H1 (cell line): ENCODE data around the gene NTNG2. TPM values are rescaled to one million over a fixed set of nuclear protein-coding genes. Genes with fewer than 3 reads are reported as not detected.

Experiments used
- CTCF ChIA-PET: fragments of 300-600 bp; sonication (Branson Sonifier 250); formaldehyde crosslinking; loops from one replicate; lab custom pipeline; 2021; ENCODE audit not compliant: partially characterized antibody; lab: Charles Lee
- POLR2A ChIA-PET: fragments of 300-600 bp; sonication (Branson Sonifier 250); formaldehyde crosslinking; loops from one replicate; lab custom pipeline; 2021; ENCODE audit warnings: inconsistent platforms; ENCODE audit not compliant: partially characterized antibody; lab: Charles Lee
- DNase-seq, 2 experiments: peaks; one replicate each; pipeline versions ENCODE4 v3.0.0 to v3.0.0-alpha.2; 2010 to 2022; ENCODE audit warnings: low spot score in 2 of 2, low read depth in 1 of 2, mixed read lengths in 1 of 2
- FAIRE-seq: peaks from 2 replicates; lab custom pipeline; 2011; peaks lifted over from hg19 to GRCh38; lab: Jason Lieb, UNC
- H2AFZ ChIP-seq: 2 replicates; pipeline ENCODE4 v1.8.1; 2012; ENCODE audit warnings: low read length, inconsistent platforms
- H2AK5ac ChIP-seq: 2 replicates; pipeline ENCODE4 v1.6.1; 2013; ENCODE audit warnings: low read depth, low read length
- H2BK120ac ChIP-seq: replicated peaks from 2 replicates; pipeline ENCODE3; 2013; ENCODE audit warnings: low read depth, low read length, inconsistent platforms
- H2BK12ac ChIP-seq: 2 replicates; pipeline ENCODE4 v1.6.1; 2013; ENCODE audit warnings: low read depth, low read length
- H2BK15ac ChIP-seq: 2 replicates; pipeline ENCODE4 v1.6.1; 2013; ENCODE audit warnings: low read length
- H2BK20ac ChIP-seq: 2 replicates; pipeline ENCODE4 v1.6.1; 2013; ENCODE audit warnings: low read length
- H2BK5ac ChIP-seq: 2 replicates; pipeline ENCODE4 v1.6.1; 2013; ENCODE audit warnings: low read depth, low read length
- H3K14ac ChIP-seq: 2 replicates; pipeline ENCODE4 v1.6.1; 2013; ENCODE audit warnings: inconsistent platforms; ENCODE audit not compliant: insufficient read length
- H3K18ac ChIP-seq: 2 replicates; pipeline ENCODE4 v1.6.1; 2013; ENCODE audit warnings: low read length; ENCODE audit errors: extremely low read depth
- H3K23ac ChIP-seq: 2 replicates; pipeline ENCODE4 v1.6.1; 2013; ENCODE audit warnings: inconsistent platforms; ENCODE audit not compliant: insufficient read length
- H3K23me2 ChIP-seq: 2 replicates; pipeline ENCODE4 v1.6.1; 2013; ENCODE audit warnings: low read depth, low read length
- H3K27ac ChIP-seq: 2 replicates; pipeline ENCODE4 v1.6.1; 2011; ENCODE audit warnings: low read depth, low read length, inconsistent platforms
- H3K27me3 ChIP-seq, 4 experiments: replicated peaks in 1 of 4; 1 replicate in 1 of 4; 2 replicates in 3 of 4; pipeline versions ENCODE4 v1.6.1 to v1.8.1; 2011 to 2013; ENCODE audit warnings: low read length in 3 of 4, mild to moderate bottlenecking in 3 of 4, inconsistent platforms in 2 of 4, mixed read lengths in 2 of 4, moderate library complexity in 1 of 4; ENCODE audit not compliant: control insufficient read depth in 3 of 4, insufficient read depth in 3 of 4; ENCODE audit errors: extremely low read depth in 1 of 4
- H3K36me3 ChIP-seq, 4 experiments: 2 replicates each; pipeline versions ENCODE4 v1.6.1 to v1.8.1; 2011 to 2013; ENCODE audit warnings: mild to moderate bottlenecking in 4 of 4, low read length in 3 of 4, moderate library complexity in 2 of 4, control low read depth in 1 of 4, inconsistent platforms in 1 of 4; ENCODE audit not compliant: insufficient read depth in 4 of 4, control insufficient read depth in 2 of 4
- H3K4ac ChIP-seq: replicated peaks from 2 replicates; pipeline ENCODE3; 2013; ENCODE audit warnings: low read length, low read depth, mixed read lengths, inconsistent platforms; ENCODE audit not compliant: insufficient read length
- H3K4me1 ChIP-seq, 4 experiments: replicated peaks in 1 of 4; 1 replicate in 1 of 4; 2 replicates in 3 of 4; pipeline versions ENCODE4 v1.6.1 to v1.8.1; 2011 to 2013; ENCODE audit warnings: low read length in 3 of 4, inconsistent platforms in 2 of 4, mixed read lengths in 1 of 4; ENCODE audit not compliant: insufficient read depth in 4 of 4, control insufficient read depth in 3 of 4
- H3K4me2 ChIP-seq, 2 experiments: 2 replicates each; pipeline versions ENCODE4 v1.6.1 to v1.8.1; 2011 to 2013; ENCODE audit warnings: low read depth in 2 of 2, low read length in 2 of 2, control low read depth in 1 of 2, inconsistent platforms in 1 of 2, mild to moderate bottlenecking in 1 of 2; ENCODE audit not compliant: insufficient read depth in 1 of 2
- H3K4me3 ChIP-seq, 4 experiments: fragments of 200-600, 300-600 bp in 1 of 4; sonication (generic), shearing (Covaris generic), sonication (Bioruptor Twin) in 1 of 4; 2 replicates each; pipeline versions ENCODE4 v1.5.1 to v1.8.1; 2011 to 2016; ENCODE audit warnings: low read length in 4 of 4, low read depth in 3 of 4, control low read depth in 2 of 4, inconsistent platforms in 2 of 4, mild to moderate bottlenecking in 2 of 4, mixed read lengths in 1 of 4, moderate library complexity in 1 of 4; ENCODE audit not compliant: insufficient read depth in 2 of 4; ENCODE audit errors: extremely low read depth in 1 of 4
- H3K56ac ChIP-seq: replicated peaks from 2 replicates; pipeline ENCODE3; 2013; ENCODE audit warnings: low read depth, mild to moderate bottlenecking, mixed read lengths, low read length, inconsistent platforms; ENCODE audit not compliant: insufficient read length
- H3K79me1 ChIP-seq: 2 replicates; pipeline ENCODE4 v1.6.1; 2013; ENCODE audit warnings: low read depth, low read length, control low read depth
- H3K79me2 ChIP-seq, 2 experiments: 2 replicates each; pipeline versions ENCODE4 v1.6.1 to v1.8.1; 2012 to 2013; ENCODE audit warnings: low read length in 2 of 2, mild to moderate bottlenecking in 2 of 2, inconsistent platforms in 1 of 2; ENCODE audit not compliant: insufficient read depth in 2 of 2, control insufficient read depth in 1 of 2
- H3K9ac ChIP-seq, 4 experiments: replicated peaks in 1 of 4; 1 replicate in 1 of 4; 2 replicates in 3 of 4; pipeline versions ENCODE4 v1.6.1 to v1.8.1; 2011 to 2013; ENCODE audit warnings: low read depth in 3 of 4, low read length in 3 of 4, control low read depth in 2 of 4, mild to moderate bottlenecking in 2 of 4, moderate library complexity in 2 of 4, inconsistent platforms in 1 of 4; ENCODE audit errors: extremely low read depth in 1 of 4
- H3K9me3 ChIP-seq, 2 experiments: 2 replicates each; pipeline versions ENCODE4 v1.6.1 to v1.8.1; 2012 to 2013; ENCODE audit warnings: mild to moderate bottlenecking in 2 of 2, moderate library complexity in 2 of 2, control low read depth in 1 of 2, inconsistent platforms in 1 of 2, low read depth in 1 of 2, low read length in 1 of 2, mixed read lengths in 1 of 2; ENCODE audit not compliant: insufficient read depth in 2 of 2
- H4K20me1 ChIP-seq, 2 experiments: replicated peaks in 1 of 2; 2 replicates each; pipeline versions ENCODE3 to v1.8.1; 2011 to 2013; ENCODE audit warnings: inconsistent platforms in 2 of 2, low read length in 2 of 2, mild to moderate bottlenecking in 1 of 2; ENCODE audit not compliant: insufficient read depth in 2 of 2, control insufficient read depth in 1 of 2
- H4K5ac ChIP-seq: 2 replicates; pipeline ENCODE4 v1.6.1; 2013; ENCODE audit warnings: low read length, low read depth, mixed read lengths, inconsistent platforms; ENCODE audit not compliant: insufficient read length
- H4K8ac ChIP-seq: 2 replicates; pipeline ENCODE4 v1.8.0; 2013; ENCODE audit warnings: mild to moderate bottlenecking, moderate library complexity, low read length, inconsistent platforms; ENCODE audit not compliant: insufficient read depth; ENCODE audit errors: extremely low read depth
- H4K91ac ChIP-seq: replicated peaks from 2 replicates; pipeline ENCODE3; 2013; ENCODE audit warnings: low read length, mixed read lengths, inconsistent platforms; ENCODE audit not compliant: insufficient read length
- BACH1 ChIP-seq: IDR thresholded peaks from 2 replicates; pipeline ENCODE4 v1.6.1; 2012; ENCODE audit warnings: low read length, improper control_type of control experiment
- CREB1 ChIP-seq: IDR thresholded peaks from 2 replicates; pipeline ENCODE4 v1.6.1; 2012; ENCODE audit warnings: inconsistent platforms
- CTBP2 ChIP-seq: IDR thresholded peaks from 2 replicates; pipeline ENCODE4 v1.7.0; 2011; ENCODE audit warnings: borderline replicate concordance, mild to moderate bottlenecking, moderate library complexity, mixed read lengths, low read length; ENCODE audit not compliant: insufficient read depth, insufficient read length
- HDAC6 ChIP-seq: IDR thresholded peaks from one replicate; pipeline ENCODE4 v1.7.1; 2012; ENCODE audit warnings: low read depth, mild to moderate bottlenecking, inconsistent platforms, low read length, moderate library complexity
- POU5F1 ChIP-seq: IDR thresholded peaks from 2 replicates; pipeline ENCODE4 v1.6.1; 2011; ENCODE audit warnings: low read depth, mild to moderate bottlenecking, low read length, moderate library complexity
- SUZ12 ChIP-seq: fragments of 200-600 bp; sonication (generic); IDR thresholded peaks from 2 replicates; pipeline ENCODE4 v1.6.1; 2012; ENCODE audit warnings: mild to moderate bottlenecking, inconsistent platforms, low read length, moderate library complexity, mixed read lengths
- WGBS, 2 experiments: shearing (Covaris generic) in 1 of 2; methylation state at CpG; one replicate each; pipeline versions ENCODE4 v1.1.6 to v1.1.7; 2013 to 2015; ENCODE audit warnings: low lambda C conversion rate in 2 of 2, mixed read lengths in 2 of 2, inconsistent platforms in 1 of 2, low coverage in 1 of 2, missing lambda C conversion rate in 1 of 2; ENCODE audit not compliant: insufficient replicate concordance in 2 of 2, insufficient coverage in 1 of 2, insufficient read length in 1 of 2; ENCODE audit errors: extremely low coverage in 1 of 2, missing lambda C conversion rate in 1 of 2; 5-methylcytosine and 5-hydroxymethylcytosine counted together
- polyA plus RNA-seq, 7 experiments: library from polyadenylated mRNA; depleted of rRNA in 3 of 7; stranded (reverse) in 5 of 7; unstranded in 2 of 7; fragments of >200 nt in 5 of 7; fragments of 200-250 nt in 2 of 7; gene quantifications; 1 replicate in 5 of 7; 2 replicates in 1 of 7; 4 replicates in 1 of 7; pipeline versions ENCODE4 v1.2.1 to v1.2.3, GENCODE V29; 2011 to 2013; ENCODE audit warnings: missing spikeins in 2 of 7, mixed read lengths in 2 of 7
- total RNA-seq: library from RNA; stranded (reverse); fragmentation: NEBNext Ultra II Directional; extraction: Animal tissue kit (Norgen Biotek cat#: 25700); gene quantifications from 2 replicates; pipeline ENCODE4 v1.2.1, GENCODE V29; 2021
- TF ChIP-seq, protein P1 (sequence below): IDR thresholded peaks from 2 replicates; pipeline ENCODE4 v1.6.1; 2012; ENCODE audit warnings: inconsistent platforms
- TF ChIP-seq, protein P2 (sequence below): IDR thresholded peaks from 2 replicates; pipeline ENCODE4 v1.6.1; 2011; ENCODE audit warnings: low read length, improper control_type of control experiment

NTNG2 gene
- total and polyA plus RNA-seq, 2 of the 8 experiments (the other 6 are each of a cell fraction or from before 2014, with no cell fraction given), result 1.4 to 1.5 TPM

GRCh38 chr9:132201139-132201538 lies 39.3 kb downstream of the NTNG2 start:
- H3K23ac ChIP-seq, result no peak overlapping the region
- FAIRE-seq, result no peak

More at GRCh38 chr9:132201139-132201538, 39.3 kb downstream of the NTNG2 start:
- Histone ChIP-seq H3K56ac (no peak overlapping the region), H3K79me2 (no peaks in the 10 kb centered on the region), H4K5ac (no peak overlapping the region), H3K23me2 (no peaks in the 10 kb centered on the region), H2BK15ac (no peak overlapping the region), H3K18ac (no peak overlapping the region), H3K4me2 (no peak overlapping the region), H3K4me3 (no peak overlapping the region), H2BK20ac (no peak overlapping the region), H4K91ac (no peak overlapping the region), H4K20me1 (no peaks in the 10 kb centered on the region), H4K8ac (no peak overlapping the region), H3K9ac (no peak overlapping the region), H3K14ac (no peak overlapping the region), H2BK12ac (0 out of 2 replicates have a peak overlapping the region, but pooled peaks have one; percentile 9), H3K36me3 (no peaks in the 10 kb centered on the region)
- WGBS, 2 experiments, result 93% methylated on average over 12 of the region's 12 CpGs; no CpG with 5 or more reads in 1 of the 2 experiments
- CTCF ChIA-PET, result interaction anchor here (0.6 to 2.4 kb wide), 5 partner anchors 16 to 1405 kb away, joined by 3 to 5 read pairs (median 3); no protein-coding TSS in a partner anchor
- TF ChIP-seq HDAC6 (no peak), CREB1 (no peak), BACH1 (no peak), SUZ12 (no peak), POU5F1 (no peak), CTBP2 (no peak)
- TF ChIP-seq, protein P1, sequence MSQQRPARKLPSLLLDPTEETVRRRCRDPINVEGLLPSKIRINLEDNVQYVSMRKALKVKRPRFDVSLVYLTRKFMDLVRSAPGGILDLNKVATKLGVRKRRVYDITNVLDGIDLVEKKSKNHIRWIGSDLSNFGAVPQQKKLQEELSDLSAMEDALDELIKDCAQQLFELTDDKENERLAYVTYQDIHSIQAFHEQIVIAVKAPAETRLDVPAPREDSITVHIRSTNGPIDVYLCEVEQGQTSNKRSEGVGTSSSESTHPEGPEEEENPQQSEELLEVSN, result no peak
- TF ChIP-seq, protein P2, sequence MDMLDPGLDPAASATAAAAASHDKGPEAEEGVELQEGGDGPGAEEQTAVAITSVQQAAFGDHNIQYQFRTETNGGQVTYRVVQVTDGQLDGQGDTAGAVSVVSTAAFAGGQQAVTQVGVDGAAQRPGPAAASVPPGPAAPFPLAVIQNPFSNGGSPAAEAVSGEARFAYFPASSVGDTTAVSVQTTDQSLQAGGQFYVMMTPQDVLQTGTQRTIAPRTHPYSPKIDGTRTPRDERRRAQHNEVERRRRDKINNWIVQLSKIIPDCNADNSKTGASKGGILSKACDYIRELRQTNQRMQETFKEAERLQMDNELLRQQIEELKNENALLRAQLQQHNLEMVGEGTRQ, result no peak
- TF ChIP-seq, all 59 proteins: peak for 0
- no peak for DNase-seq
- POLR2A ChIA-PET, result interaction anchor here (1.0 kb wide), 1 partner anchor 12 kb away, joined by 4 read pairs; no protein-coding TSS in a partner anchor
- Histone ChIP-seq H2AFZ (no peak overlapping the region), H3K79me1 (no peaks in the 10 kb centered on the region), H3K4ac (no peak overlapping the region), H2BK5ac (no peak overlapping the region), H3K27ac (no peak overlapping the region), H3K27me3 (no peaks in the 10 kb centered on the region), H3K4me1 (peaks cover 0 to 7% (median 5%) of the 10 kb centered on the region in 4 experiments; a peak in 5 of 7 replicates), H2BK120ac (no peak overlapping the region), H3K9me3 (peaks cover 0 to 5% of the 10 kb centered on the region in 2 experiments; a peak in 2 of 4 replicates), H2AK5ac (0 out of 2 replicates have a peak overlapping the region, but pooled peaks have one; percentile 24)
